SKM-1 treated with dmso at 0.1 percent for 144 hours (cell line): ENCODE measurements around the gene RCAN2.

Experiments
- DNase-seq: peaks from one replicate; lab custom pipeline; 2025; ENCODE audit not compliant: unreplicated experiment; lab: John Stamatoyannopoulos, UW

RCAN2 gene

DNA sequence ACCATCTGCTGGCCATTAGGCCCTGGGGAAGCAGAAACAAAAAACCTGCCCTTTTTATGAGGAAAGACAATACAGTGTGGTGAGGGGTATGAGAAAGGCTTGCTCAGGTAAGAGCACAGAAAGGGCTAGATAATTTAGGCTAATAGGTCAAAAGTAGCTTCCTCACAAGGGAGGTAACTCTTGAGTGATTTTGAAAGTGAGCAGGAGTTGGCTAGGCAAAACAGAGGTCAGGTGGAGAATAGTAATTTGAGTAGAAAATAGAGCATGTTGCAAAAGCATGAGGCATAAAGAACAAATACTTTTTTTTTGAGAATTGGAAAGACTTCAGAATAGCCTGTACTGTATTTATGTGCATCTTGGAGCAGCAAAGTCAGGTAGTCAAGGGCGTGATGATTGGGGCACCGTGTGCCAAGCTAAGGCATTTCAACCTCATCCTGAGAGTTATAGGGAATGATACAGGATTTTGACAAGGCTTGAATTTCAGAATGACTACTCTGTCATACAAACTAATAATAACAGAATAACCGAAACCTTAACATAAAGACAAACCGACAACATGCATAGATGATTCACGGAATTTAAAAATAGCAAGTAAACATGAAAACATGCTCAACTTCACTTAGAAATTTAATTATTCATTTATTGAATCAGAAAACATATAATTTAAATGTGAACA, 197.5 kb downstream of the RCAN2 start:
- DNase-seq: no peak

DNA sequence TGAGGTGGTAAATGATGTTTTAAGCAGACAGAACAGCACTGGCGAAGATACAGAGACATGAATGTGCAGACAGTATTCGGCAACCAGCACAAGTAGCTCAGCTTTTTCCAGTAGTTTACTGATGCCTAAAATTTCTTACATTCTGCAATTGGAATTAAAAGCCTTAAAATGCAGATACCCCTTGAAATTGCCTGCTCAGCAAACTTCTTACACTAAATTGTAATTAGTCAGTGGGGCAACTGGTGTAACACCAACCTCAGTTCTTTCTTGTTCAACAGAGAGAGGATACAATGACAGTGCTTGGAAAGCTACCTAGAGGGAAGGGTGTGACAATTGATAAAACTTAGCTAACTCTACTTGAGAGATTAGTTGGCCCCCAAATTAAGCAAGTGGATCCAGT, 199.4 kb downstream of the RCAN2 start:
- no peak for DNase-seq

DNA sequence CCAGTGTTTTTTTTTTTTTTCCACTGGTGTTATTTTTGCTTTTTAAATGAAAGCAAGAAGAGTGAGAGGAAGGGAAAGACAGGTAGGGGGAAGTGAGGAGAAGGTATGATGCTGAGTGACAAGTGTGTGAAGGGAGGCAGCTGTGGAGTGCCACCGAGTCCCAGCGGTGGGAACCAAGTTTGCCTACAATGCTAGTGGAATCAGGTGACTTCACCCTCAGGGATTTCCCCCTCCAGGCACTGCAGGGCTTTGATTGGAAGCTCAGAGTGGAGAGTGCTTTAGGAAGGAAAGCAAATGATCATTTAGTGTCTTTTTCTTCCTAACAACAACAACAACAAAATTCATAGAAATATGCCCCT, 200.0 kb downstream of the RCAN2 start:
- DNase-seq: no peak

DNA sequence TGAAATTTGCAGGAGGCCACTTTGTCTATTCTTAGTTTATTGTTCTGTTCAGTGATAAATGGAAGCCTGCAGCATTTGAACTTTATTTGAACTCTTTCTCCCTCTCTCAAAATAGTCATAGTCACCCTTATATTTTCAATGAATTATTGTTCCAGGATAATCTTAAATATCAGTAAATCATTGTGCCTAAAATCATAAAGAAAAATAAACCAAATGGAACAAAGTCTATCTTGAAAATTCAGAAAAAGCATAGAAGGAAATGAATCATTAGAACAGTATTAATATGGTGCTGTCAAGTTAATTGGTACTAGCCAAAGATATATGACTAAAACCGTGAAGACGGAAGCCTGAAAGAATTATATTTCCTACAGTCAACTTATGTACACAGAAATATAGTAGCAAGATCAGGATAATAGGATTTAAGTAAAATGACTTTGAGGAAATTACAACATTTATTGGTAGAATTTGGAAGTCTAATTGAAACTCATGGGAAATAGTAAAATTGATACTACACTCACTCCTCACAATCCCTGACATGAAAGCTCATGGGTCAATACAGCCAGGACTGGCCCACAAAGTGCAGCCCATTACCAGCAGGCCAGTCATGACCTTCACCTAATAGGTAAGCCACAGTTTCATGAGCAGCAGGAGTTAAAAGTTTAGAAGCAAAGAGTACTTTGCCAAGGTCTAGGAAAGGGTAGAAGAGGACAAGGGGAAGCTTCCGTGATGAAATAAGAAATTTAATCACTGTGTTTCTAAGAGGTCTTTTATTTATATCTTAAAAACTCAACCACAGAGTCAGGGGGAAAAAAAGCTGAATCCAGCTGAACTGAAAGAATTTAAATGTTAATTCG, 200.6 kb downstream of the RCAN2 start:
- DNase-seq: no peak

DNA sequence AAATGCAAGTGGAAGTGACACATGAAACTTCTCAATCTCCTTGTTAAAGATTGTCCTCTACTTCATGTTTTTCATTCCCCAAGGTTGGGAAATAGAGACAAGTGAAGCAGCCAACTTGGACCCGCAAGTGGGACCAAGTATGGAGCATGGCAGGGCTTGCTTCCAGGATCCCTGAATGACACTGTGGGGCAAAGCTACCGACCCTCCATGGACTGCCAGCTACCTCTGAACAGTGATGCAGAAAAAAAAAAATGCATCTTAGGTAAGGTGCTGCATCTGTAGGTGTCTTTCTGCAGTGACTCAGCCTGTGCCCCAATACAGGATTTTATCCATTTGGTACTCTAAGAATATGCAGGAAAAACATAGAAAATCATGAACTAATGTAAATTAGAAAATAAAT, 201.4 kb downstream of the RCAN2 start:
- DNase-seq: no peak

DNA sequence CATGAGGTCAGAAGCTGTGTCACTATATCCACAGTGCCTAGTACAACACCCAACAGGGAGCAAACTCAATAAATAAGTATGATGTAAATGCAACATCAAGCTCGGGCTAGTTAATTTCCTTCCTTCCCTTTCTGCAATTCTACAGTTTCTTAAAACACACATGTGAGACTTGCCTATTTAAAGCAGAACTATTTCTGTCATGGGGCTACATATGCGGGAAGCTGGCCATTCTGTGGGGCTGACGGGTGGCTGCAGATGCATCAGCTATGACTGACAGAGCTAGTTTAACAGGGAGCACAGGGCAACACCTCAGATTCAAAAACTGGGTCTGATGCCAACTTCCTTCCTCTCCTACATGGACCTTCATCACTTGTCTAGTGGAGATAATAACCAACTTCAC, 202.4 kb downstream of the RCAN2 start:
- DNase-seq: no peak

DNA sequence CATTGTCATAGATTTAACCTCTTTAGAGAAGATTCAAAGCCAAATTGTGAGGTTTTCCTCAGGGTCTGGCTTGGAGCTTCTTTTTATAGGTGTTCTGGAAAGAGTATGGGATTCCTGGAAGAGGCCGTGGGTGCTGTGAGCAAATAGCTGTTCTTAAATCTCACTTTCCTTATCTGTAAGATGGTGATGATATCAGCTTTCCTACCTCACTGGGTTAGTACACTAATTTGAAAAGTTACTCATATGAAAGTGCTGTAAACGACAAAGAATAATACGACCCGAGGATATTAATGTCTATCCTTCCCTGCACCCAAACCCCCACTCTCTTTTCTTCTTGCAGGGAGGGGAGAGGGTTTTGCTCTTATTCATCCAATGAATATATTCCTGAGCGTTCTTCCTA, 203.6 kb downstream of the RCAN2 start:
- DNase-seq: no peak

DNA sequence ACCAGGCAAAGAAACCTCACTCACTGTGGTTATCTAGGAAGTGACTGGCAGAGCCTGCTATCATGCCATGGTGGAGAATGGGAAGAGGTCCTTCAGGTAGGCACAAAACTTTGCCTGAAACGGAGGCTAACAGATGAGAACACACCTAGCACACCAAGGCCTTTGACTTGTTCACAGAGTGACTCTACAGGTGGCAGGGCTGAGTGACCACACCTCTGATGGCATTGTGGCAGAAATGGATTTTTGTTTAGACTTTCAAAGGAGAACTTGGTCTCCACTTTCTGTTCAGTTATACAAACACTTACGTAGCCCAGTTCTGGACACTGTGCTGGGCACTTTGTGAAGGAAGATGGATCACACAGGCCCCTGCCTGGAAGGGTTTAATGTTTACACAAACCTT, 204.2 kb downstream of the RCAN2 start:
- no peak for DNase-seq

DNA sequence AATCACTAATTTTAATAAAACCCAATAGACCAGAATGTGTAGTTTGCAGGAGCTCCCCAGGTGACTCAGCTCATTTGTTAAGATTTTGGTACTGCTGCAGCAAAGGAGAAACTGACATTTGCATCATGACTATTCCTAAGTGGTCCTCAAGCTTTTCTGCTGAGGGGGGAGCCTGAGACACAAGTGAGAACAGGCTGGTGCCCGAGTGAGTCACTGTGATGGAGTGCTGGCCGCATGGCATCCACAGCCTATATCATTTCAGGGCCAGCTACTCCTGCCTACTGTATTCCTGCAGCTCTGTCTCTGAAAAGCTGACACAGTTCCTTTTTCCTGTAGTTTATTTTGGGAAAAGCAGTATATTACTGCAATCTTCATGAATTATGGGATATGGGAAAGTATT, 206.8 kb downstream of the RCAN2 start:
- DNase-seq: no peak

DNA sequence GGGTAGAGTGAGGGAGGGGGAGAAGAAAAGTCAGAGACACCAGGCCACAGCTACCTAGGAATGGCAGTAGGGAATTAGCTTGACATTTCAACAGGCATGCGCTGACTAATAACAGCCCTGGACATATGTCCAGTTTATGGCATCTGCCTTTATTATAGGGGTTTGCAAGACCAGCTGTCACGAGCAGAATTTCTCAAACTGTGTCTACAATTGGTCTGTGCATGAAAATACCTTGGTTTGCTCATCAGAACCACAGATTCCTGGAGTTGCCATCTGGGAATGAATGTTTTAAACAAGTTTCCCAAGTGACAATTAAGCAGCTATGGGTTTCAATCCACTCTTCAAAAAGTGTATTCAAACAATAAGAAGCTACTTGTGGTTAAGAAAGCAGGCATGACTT, 210.1 kb downstream of the RCAN2 start:
- no peak for DNase-seq

DNA sequence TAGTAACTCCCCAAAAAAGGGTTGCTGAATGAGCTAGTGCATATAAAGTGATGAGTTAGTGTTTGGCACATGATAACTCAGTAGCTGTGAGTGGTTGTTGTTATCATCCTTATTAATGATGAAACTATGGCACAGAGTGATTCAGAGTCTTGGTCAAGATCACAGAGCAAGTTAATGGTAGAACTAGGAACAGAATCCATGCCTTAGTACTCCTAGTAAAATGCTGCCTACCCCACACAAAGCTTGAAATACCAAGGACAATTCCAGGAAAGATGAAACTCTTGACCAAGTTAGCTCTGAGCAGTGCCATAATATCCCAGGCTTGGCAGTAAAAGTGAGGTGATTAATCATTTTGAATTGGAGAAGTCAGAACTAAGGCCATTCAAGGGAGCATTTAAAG, 211.4 kb downstream of the RCAN2 start:
- DNase-seq: no peak

DNA sequence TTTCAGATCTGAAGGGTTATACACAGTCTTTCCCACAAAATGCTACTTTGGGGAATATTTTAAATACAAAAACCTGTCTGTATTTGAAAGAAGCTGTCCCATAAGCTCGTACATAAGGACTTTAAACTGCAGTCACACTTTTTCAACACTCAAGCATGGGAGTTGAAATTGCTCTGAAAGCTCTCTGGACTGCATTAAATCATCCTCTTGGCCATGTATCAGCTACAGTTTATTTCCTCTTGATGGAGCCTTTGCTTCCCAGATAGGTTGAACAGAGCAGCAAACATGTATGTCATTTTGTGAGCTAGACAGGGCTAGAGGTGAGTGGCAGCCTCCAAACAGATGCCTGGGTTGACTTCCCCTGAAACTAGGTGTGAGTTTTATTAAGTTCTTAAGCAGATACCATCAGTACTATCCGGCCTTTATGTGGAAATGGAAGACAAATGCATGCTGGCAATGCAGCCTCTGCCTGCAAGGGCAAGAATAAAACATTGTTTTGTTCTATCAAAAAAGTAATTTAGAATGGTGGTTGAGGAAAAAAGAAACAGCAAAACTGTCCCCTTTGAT, 214.6 kb downstream of the RCAN2 start:
- no peak for DNase-seq

DNA sequence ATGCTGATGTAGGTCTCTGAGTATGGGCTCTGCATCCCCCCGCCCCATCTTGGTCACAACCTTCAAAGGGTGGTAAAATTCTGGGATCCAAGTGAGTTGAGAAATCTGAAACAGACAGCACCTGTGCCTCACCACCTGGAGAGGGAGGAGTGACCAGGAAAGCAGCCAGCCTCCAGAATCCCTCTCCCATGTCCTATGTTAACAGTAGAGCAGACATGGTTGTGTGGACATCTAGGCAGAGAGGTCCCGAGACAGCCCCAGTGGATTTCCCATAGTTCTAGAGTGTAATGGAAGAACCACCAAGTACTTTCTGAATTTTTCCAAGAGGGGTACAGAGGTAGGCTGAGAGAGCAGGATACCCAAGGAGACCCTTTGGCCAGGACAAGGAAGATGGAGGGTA, 216.7 kb downstream of the RCAN2 start:
- DNase-seq: no peak

DNA sequence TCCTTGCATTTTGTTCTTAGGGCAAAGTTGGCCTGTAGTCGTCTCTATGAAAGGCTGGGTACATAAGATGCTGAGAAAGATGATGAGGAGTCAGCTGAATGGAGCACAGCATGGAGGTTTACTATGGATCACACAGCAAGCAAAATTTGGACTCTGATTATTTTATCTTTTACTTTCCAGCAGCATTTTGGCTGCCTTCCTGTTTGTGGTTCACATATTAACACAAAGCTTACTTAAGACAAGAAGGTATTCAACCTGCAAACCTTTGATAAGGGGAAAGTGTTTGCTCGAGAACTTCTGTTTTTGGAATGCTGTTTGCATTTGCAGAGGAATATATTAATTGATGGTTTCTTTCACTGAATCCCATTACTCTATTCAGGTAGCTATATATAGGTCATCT, 217.3 kb downstream of the RCAN2 start:
- DNase-seq: no peak

DNA sequence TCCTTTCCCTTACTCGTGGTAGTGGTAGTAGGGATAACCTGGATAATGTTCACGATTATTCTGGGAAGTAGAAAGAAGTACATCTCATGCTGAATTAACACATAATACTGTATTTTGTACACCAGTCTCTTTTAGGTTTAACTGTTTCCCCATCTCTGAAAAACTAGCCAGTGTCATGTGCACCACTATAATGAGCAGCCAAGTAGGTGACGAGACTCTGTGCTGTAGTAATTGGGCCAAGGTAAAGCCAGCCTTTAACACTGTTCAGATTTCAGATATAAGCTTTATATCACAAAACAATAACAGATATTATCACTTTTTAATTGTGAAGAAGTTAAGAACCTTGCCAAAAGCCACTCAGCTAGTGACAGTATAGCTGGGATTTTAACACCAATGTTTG, 219.5 kb downstream of the RCAN2 start:
- no peak for DNase-seq

DNA sequence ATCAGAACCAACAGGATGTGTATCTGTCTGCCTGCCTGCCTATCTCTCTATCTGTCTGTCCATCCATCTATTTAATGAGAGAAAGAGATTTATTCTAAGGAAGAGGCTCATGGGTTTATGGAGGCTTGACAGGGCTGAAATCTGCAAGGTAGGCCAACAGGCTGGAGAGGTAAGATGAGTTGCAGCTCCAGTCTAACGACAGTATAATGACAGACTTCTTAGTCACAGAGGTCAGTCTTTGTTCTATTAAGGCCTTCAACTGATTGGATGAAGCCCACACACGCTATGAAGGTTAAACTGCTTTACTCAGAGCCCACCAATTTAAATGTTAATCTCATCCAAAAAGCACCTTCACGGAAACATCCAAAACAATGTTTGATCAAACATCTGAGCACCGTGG, 220.1 kb downstream of the RCAN2 start:
- no peak for DNase-seq

DNA sequence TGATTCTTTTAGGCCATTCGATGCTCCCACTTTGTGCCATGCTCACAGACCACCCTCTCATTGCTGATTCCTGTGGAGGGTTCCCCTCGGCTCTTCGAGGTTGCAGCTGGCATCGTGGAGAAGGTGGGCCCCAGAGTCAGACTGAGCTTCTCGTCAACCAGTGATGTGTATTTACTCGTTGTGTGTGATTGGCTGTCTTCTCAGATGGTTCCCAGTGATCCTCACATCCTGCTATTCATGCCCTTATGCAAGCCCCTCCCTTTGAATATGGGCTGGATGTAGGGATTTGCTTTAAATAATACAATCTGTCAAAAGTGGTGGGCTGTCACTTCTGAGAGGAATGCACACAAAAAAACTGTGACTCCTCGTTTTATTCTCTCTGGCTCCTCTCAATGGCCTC, 220.9 kb downstream of the RCAN2 start:
- no peak for DNase-seq

DNA sequence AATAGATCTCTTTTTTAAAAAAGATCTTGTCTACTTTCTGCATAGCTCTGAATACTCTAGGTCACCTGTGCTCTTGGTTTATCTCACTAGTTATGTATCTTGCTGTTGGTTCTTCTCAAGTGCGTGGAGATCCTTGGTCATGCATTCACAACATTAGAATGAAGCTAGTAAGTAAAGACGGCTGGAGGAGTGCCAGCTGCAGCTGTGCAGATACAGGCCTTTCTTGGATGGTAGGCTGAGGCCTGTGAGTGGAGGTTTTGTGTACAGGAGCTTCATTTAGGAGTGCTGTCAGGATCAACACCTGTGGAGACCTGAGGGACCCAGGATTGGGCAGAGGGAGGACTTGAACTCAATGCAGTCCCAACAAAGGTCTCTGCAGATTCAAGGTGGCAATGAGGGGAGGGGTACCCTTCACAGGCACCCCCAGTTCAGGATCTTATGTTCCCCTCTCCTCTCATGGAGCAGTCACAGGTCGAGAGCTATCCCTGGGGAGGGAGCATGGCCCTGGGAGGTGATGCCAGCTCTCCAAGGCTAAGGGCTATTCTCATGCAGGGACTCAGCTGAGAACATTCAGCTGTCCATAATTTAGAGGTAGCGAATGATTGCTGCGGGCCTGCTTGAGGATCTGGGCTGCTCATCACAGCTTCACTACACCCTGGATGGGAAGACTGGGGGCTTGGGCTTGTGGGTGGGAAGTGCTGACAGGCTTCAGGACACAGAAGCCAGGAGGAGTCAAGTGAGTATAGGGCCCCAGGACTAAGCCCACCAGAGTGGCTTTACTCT, 221.6 kb downstream of the RCAN2 start:
- DNase-seq: no peak

DNA sequence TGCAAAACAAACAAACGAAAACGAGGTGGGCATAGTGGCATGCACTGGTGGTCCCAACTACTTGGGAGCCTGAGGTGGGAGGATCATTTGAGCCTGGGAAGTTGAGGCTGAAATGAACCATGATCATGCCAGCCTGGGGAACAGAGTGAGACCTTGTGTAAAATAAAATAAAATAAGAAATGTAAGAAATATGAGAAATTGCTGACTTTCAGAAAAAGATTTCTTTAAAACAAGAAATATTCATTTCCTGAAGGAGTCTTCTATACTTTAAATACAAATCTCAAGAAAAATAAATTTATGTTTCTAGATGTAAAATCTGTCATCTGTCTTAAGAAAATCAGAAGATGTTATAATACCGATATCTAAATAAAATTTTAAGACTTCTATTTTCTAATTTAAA, 223.7 kb downstream of the RCAN2 start:
- DNase-seq: no peak

DNA sequence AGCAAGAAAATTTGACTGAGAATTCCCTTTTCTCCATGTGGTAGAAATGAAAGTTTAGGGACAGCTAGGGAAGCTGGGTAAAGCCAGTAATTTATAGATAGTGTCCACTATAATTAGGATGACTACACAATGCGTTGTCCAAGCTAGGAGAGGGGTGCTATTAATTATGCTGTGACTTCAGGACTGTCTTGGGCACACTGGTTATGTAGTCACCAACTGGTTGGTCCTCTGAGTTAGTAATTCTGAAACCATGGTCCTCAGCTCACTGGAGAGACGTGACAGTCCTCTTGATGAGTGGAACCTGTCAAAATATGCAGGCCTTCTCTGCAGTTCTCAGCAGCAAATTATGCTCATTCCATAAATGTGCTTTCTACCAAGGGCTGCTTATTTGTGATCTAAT, 225.9 kb downstream of the RCAN2 start:
- DNase-seq: no peak

DNA sequence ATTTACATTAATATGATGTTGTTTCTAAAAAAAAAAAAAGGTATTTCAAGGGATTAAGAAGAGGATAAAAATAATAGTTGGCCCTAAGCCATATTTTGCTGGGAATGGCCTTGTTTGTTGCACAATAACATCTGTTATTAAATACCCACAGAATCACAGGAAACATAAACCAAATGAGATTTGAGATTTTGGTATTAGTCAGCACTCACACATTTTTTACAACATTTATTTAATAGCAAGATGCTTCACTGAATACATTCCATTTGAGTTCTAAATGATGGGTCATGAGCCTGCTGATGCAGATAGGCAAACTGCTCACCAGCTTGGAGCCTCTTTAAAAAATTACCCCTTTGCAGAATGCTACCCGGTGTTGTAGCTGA, 227.6 kb downstream of the RCAN2 start:
- no peak for DNase-seq
